Suppressor macrophage treated with lipopolysaccharide for 1 hour (primary cell): ENCODE measurements around the gene SBF2.

Source experiments
- DNase-seq, 3 donors: peaks; one replicate each; pipeline ENCODE4 v3.0.0-alpha.2; 2020 to 2022

SBF2 gene

GRCh38 chr11:9880657-9881056, 413.4 kb downstream of the SBF2 start:
- no peak for DNase-seq

- no peak for DNase-seq
These were observed 415.1 kb downstream of the SBF2 start for GRCh38 chr11:9878936-9879335.

- no peak for DNase-seq
These were observed 417.7 kb downstream of the SBF2 start for GRCh38 chr11:9876331-9876730.

- DNase-seq: no peak
These were observed 418.2 kb downstream of the SBF2 start for GRCh38 chr11:9875862-9876261.

- peak in 1 of 3 donors; percentile 13 for DNase-seq
These were observed 418.6 kb downstream of the SBF2 start for GRCh38 chr11:9875399-9875798.

GRCh38 chr11:9874466-9874865, 419.6 kb downstream of the SBF2 start:
- DNase-seq: no peak

GRCh38 chr11:9868641-9869040, 425.4 kb downstream of the SBF2 start:
- DNase-seq: peak in 1 of 3 donors; percentile 6

GRCh38 chr11:9862981-9863380, 431.0 kb downstream of the SBF2 start:
- peak in 1 of 3 donors; percentile 20 for DNase-seq

- peak; percentile 66 to 78 (median 78) for DNase-seq
These were observed 431.9 kb downstream of the SBF2 start for GRCh38 chr11:9861860-9862725.

GRCh38 chr11:9859554-9860305, 434.3 kb downstream of the SBF2 start:
- no peak for DNase-seq

GRCh38 chr11:9858822-9859221, 435.2 kb downstream of the SBF2 start:
- DNase-seq: no peak

- DNase-seq: no peak
These were observed 435.8 kb downstream of the SBF2 start for GRCh38 chr11:9858218-9858617.

GRCh38 chr11:9855579-9856287, 438.3 kb downstream of the SBF2 start:
- DNase-seq: no peak

- DNase-seq: peak in 1 of 3 donors; percentile 26
These were observed 440.0 kb downstream of the SBF2 start for GRCh38 chr11:9853929-9854552.

GRCh38 chr11:9852465-9852864, 441.6 kb downstream of the SBF2 start:
- no peak for DNase-seq

- no peak for DNase-seq
These were observed 442.7 kb downstream of the SBF2 start for GRCh38 chr11:9851366-9851765.

- DNase-seq: no peak
These were observed 443.7 kb downstream of the SBF2 start for GRCh38 chr11:9850224-9850895.

- peak; percentile 24 to 55 (median 50) for DNase-seq
These were observed 444.6 kb downstream of the SBF2 start for GRCh38 chr11:9849389-9849788.

GRCh38 chr11:9847636-9848035, 446.4 kb downstream of the SBF2 start:
- DNase-seq: no peak

GRCh38 chr11:9842923-9843322, 451.1 kb downstream of the SBF2 start:
- DNase-seq: no peak

- no peak for DNase-seq
These were observed 453.5 kb downstream of the SBF2 start for GRCh38 chr11:9840460-9841004.

GRCh38 chr11:9839550-9839949, 454.5 kb downstream of the SBF2 start:
- no peak for DNase-seq
